HG03196 (cell line): ENCODE data around the gene TMEM129.

Experiments used
- ATAC-seq: cut with Tn5 transposase; IDR thresholded peaks from one replicate; pipeline ENCODE4 v1.9.1; 2021; ENCODE audit not compliant: unreplicated experiment

The TMEM129 gene

GRCh38 chr4:1745165-1745564 is 24.0 kb upstream of the TMEM129 start:
- ATAC-seq = no peak

DNA sequence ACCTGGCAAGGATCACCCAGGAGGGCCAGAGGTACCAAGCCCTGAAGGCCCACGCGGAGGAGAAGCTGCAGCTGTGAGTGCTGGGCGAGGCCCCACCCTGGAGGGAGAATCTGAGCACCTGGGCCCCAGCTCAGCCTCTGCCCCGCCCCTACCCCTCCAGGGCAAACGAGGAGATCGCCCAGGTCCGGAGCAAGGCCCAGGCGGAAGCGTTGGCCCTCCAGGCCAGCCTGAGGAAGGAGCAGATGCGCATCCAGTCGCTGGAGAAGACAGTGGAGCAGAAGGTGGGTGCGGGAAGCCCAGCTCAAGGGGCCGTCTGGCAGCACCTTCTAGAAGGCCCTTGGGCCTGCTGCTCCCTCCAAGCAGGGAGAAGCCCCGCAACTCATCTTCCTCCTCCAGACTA is 23.4 kb upstream of the TMEM129 start:
- ATAC-seq = no peak

- no peak for ATAC-seq
Measured at GRCh38 chr4:1743975-1744374, 22.9 kb upstream of the TMEM129 start.

DNA sequence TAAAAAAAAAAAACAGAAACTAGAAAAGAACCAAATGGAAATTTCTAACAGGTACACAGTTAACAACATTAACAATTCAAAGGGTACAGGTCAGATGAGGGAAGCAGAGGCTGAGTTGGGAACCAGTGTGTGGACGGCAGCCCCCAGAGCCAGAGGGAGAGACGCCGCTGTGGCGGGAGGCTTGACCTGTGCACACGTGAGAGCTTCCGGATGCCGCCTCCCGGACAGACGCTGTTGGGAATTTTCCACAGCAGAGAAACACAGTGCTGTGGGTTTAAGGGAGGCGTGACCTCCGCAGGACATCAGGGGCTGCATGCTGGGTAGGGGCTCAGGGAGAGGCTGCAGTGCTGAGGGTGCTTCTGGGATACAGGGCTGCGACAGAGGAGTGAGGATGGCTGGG is 22.4 kb upstream of the TMEM129 start:
- no peak for ATAC-seq

GRCh38 chr4:1741208-1741607 is 20.1 kb upstream of the TMEM129 start:
- ATAC-seq = no peak

GRCh38 chr4:1740021-1740545 is 19.0 kb upstream of the TMEM129 start:
- ATAC-seq = no peak

- no peak for ATAC-seq
Measured at GRCh38 chr4:1739358-1739757, 18.2 kb upstream of the TMEM129 start.

- ATAC-seq = no peak
Measured at GRCh38 chr4:1738410-1738809, 17.3 kb upstream of the TMEM129 start.

GRCh38 chr4:1737666-1738065 is 16.5 kb upstream of the TMEM129 start:
- no peak for ATAC-seq

GRCh38 chr4:1736812-1737211 is 15.7 kb upstream of the TMEM129 start:
- ATAC-seq = no peak

- ATAC-seq = no peak
Measured at GRCh38 chr4:1735215-1735614, 14.1 kb upstream of the TMEM129 start.

GRCh38 chr4:1732911-1733310 is 11.8 kb upstream of the TMEM129 start:
- ATAC-seq = no peak

GRCh38 chr4:1731180-1731579 is 10.1 kb upstream of the TMEM129 start:
- ATAC-seq = no peak

- no peak for ATAC-seq
Measured at GRCh38 chr4:1730532-1731135, 9.5 kb upstream of the TMEM129 start.

DNA sequence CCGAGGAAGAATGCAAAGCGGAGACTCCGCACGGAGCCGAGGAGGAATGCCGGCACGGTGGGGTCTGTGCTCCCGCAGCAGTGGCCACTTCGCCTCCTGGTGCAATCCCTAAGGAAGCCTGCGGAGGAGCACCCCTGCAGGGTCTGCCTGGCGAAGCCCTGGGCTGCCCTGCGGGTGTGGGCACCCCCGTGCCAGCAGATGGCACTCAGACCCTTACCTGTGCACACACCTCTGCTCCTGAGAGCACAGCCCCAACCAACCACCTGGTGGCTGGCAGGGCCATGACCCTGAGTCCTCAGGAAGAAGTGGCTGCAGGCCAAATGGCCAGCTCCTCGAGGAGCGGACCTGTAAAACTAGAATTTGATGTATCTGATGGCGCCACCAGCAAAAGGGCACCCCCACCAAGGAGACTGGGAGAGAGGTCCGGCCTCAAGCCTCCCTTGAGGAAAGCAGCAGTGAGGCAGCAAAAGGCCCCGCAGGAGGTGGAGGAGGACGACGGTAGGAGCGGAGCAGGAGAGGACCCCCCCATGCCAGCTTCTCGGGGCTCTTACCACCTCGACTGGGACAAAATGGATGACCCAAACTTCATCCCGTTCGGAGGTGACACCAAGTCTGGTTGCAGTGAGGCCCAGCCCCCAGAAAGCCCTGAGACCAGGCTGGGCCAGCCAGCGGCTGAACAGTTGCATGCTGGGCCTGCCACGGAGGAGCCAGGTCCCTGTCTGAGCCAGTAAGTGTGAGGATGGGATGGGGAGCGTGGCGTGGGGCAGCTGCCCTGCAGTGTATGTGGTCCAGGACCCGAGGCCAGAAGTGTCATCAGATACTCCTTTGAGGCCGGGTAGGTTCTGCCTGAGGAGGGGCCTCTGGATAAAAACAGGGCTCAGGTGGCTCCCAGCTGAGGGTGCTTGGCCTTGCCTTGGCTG is 7.2 kb upstream of the TMEM129 start:
- ATAC-seq = no peak

DNA sequence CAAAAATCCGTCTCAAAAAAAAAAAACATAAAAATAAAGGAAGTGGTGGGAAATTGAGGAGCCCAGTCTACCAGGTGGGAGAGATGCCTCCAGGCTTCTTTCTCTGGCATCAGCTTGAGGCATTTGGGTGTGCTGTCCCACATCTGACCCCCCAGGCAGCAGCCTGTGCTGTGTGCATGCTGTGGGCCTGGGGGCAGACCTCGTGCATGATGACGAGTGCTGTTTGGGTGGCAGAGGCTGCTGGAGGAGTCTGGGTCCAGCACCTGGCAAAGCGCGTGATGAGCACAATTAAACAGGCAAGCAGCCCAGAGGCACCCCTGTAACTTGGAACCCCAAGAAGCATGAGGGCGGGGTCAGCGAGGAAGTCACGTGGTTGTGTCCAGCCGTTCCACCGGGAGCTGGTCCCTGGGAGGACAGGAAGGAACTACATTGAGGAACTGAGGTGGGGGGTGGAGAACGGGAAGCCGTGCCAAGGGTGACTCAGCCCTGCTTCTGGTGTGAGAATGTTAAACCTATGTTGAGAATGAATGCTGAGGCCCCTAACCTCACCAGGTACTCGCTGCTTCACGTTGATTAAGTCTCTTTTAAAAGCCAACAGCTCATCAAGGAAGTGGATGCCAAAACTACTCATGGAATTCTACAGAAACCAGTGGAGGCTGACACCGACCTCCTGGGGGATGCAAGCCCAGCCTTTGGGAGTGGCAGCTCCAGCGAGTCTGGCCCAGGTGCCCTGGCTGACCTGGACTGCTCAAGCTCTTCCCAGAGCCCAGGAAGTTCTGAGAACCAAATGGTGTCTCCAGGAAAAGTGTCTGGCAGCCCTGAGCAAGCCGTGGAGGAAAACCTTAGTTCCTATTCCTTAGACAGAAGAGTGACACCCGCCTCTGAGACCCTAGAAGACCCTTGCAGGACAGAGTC is 6.3 kb upstream of the TMEM129 start:
- ATAC-seq = no peak

GRCh38 chr4:1726146-1726934 is 5.2 kb upstream of the TMEM129 start:
- ATAC-seq = no peak

GRCh38 chr4:1725521-1725920 is 4.4 kb upstream of the TMEM129 start:
- no peak for ATAC-seq

GRCh38 chr4:1723131-1723801 is 2.1 kb upstream of the TMEM129 start:
- no peak for ATAC-seq

DNA sequence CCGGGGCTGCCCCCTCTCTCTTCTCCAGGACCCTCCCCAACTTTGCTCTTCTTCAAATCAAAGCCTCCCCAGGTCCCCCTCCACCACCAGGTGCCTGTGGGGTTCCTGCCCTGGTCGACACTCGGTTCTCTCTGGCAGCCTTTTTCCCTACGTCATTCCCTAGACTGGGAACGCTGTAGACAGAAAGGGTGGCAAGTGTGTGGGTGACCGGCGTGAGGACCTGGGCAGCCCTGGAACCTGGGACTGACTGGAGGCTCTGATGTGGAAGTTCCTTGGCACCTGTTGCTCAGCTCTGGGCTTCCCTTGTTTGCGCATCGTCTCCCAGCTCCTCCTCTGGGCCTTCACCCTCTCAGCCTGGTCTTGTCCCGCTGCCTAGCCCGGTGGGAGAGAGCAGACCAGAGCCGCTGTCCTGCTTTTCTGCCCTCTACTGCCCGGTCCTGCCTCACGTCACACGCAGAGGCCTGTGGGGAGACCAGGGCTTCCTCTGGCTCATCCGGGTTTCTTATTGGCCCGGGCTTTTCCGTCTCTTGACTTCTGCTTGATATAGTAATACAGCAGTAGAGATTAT is 1.5 kb upstream of the TMEM129 start:
- ATAC-seq = no peak
